Esophagus muscularis mucosa (tissue), 4 donors: ENCODE measurements around the gene MAPKAP1.

Experiments used
- CTCF ChIP-seq, 3 experiments: fragments of 200-600 bp in 2 of 3; fragments of 450-650 bp in 1 of 3; sonication (generic) in 2 of 3; IDR thresholded peaks; one replicate each; pipeline ENCODE4 v1.5.1; 2017 to 2019; ENCODE audit warnings: antibody characterized with exemption in 3 of 3, mild to moderate bottlenecking in 2 of 3, moderate library complexity in 1 of 3
- EP300 ChIP-seq: sonication (generic); formaldehyde crosslinking; IDR thresholded peaks from one replicate; pipeline ENCODE4 v1.6.1; 2017; ENCODE audit warnings: antibody characterized with exemption
- POLR2AphosphoS5 ChIP-seq, 2 donors: sonication (generic); formaldehyde crosslinking; IDR thresholded peaks; one replicate each; pipeline ENCODE4 v1.6.1; 2017; ENCODE audit warnings: antibody characterized with exemption in 2 of 2

- no peak for TF ChIP-seq CTCF (IDR thresholded peaks at IDR 0.05)
- TF ChIP-seq POLR2AphosphoS5 (IDR thresholded peaks at IDR 0.05), result no peak
- TF ChIP-seq EP300, result no peak
Observed at GRCh38 chr9:125519734-125520133, 187.3 kb downstream of the MAPKAP1 start.
